Measurements from ENCODE around the gene ATP10B.

Gene ATP10B

GRCh38 chr5:160638161-160638742 lies 213.8 kb downstream of the ATP10B start:
- DNase-seq (ENCODE audit: low read depth), result no peak

GRCh38 chr5:160637357-160638090 lies 214.5 kb downstream of the ATP10B start:
- no peak for DNase-seq (ENCODE audit: low read depth)

GRCh38 chr5:160635663-160636062 lies 216.3 kb downstream of the ATP10B start:
- no peak for DNase-seq (ENCODE audit: low read depth)

DNA sequence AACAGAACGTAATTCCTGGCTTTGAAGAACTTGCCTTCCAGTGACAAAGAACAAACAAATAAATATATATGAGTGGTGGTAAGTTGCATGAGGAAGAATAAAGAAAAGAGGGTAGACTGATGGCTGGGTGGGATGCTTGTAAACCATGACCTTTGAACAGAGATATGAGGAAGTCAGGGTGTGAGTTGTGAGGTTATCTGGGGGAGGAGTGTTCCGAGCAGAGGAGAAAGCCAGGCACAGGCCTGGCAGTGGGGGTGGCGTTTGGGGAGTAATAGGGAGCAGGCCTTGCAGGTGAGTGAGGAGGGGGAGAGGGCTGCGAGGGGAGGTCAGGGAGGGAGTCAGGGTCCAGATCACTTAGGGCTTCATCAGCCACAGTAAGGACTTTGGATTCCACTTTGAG lies 217.0 kb downstream of the ATP10B start:
- no peak for DNase-seq (ENCODE audit: low read depth)

- no peak for DNase-seq (ENCODE audit: low read depth)
Observed at GRCh38 chr5:160629003-160629402, 223.0 kb downstream of the ATP10B start.

- DNase-seq (ENCODE audit: low read depth), result no peak
Observed at GRCh38 chr5:160628619-160628968, 223.4 kb downstream of the ATP10B start.

DNA sequence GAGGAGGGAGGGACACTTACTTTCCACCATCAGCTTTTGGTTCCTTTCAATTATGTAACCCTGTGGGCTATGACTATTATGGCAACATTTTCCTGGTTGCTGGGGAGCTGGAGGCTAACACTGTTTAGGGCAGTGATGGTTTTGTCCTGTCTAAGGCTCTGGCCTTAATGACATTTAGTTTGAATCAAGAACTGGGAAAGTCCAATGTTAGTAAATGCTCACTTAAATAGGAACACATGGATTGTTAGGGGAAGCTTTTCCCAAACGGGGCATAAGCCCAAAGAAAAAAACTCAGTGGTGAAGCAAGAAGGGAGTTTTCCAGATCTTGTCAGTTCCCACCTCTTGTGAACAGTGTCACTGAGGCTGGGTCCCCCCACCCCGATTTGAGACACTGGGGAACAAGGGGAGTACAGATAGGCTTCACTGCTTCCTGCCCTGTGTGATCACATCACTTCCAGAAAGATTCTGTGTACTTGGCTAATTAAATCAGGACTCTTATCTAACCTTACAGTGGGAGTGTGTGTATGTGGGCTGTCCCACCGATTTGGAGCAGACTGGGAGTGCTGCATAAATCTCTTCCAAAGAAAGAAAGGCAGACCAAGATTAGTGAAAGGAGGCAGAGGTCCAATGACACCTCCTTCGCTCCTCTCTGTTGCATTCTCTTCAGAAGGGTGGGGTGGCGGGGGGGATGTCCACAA lies 223.9 kb downstream of the ATP10B start:
- DNase-seq (ENCODE audit: low read depth), result no peak

GRCh38 chr5:160626322-160626721 lies 225.7 kb downstream of the ATP10B start:
- DNase-seq (ENCODE audit: low read depth), result no peak

DNA sequence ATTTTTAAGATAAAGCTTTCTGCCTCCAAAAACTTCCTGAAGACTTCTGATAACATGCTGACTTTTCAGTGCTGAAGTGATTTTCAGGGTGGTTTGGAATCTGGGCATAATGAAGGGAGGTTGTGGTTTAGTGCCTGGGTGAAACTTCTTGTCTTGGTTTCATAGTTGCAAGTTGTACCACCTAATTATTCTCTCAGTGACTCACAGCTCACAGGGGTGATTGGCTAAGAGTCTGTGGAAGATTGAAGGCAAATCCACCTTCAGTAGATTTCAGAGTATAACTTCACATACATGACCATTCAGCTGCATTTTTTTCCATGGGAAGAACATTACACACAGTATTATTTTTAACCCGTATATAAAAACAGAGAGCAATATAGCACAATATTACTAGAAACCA lies 230.5 kb downstream of the ATP10B start:
- no peak for DNase-seq (ENCODE audit: low read depth)

DNA sequence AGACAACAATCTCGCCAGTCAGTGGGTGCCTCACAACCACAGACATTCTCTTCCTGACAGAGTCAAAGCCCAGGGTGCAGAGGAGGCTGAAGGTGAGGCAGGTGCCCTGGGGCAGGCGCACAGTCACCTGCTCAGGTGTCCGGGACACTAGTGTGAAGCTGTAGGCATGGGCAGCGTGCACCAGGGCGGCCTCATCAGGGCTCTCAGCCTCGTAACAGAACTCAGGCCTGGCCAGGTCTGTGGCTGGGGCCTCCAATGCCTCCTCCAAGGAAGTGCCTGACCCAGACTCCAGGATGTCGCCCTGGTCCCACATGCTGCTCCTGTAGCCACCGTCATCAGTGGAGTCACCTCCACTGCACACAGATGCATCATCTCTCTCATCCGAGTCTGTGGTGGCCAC lies 231.6 kb downstream of the ATP10B start:
- DNase-seq (ENCODE audit: low read depth), result no peak

DNA sequence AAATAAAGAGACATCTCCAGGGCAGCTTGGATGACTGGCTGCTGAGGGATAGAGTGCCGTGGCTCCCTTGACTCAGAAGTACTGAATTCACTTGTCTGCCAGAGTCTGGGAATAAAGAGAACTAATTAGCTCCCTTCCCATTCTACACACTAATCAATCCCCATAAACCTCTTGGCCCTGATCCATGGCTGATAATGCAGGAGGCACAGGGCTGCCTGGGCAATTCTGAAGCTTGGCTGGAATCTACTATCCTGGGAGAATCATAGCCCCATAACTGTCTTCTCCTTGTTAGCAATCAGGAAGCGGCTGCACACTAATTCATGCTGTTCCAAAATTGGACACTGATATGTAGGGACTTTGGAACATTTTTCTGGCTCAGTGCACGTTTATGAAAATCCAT lies 232.6 kb downstream of the ATP10B start:
- DNase-seq (ENCODE audit: low read depth), result no peak

GRCh38 chr5:160618286-160618685 lies 233.7 kb downstream of the ATP10B start:
- no peak for DNase-seq (ENCODE audit: low read depth)

DNA sequence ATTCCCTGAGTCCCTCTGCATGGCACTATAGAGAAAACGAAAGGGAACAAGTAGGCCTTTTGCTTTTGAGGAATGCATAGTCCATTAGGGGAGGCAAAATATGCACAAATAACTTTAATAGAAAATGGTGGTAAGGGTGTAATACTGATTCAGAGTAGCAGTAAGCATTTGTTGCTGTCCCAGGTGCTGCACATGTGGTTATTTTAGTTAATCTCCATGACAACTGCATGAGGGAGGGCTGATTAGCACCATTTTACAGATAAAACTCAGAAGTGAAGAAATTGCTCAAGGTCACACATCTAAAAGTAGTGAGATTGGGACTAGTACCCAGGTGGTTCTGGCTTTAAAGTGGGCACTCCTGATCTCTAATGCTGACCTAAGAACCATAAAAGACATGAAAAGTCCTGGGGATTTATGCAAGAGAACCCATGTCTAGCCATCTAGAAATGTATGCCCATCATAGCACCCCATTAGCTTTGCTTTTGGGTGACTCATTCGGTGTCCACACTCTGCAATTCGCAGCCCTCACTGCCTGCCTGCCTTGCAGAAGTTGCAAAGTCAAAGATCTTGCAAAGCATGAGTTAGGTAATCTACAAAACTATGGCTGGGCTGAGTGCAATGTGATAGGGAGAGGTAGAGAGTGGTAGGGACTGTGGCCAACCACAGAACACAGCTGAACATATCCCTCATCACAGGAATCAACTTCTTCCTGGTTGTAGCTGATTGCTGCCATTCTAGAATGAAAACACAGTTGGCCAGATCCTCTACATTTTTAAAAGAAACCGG lies 235.1 kb downstream of the ATP10B start:
- no peak for DNase-seq (ENCODE audit: low read depth)

GRCh38 chr5:160614136-160614535 lies 237.9 kb downstream of the ATP10B start:
- no peak for DNase-seq (ENCODE audit: low read depth)

GRCh38 chr5:160605266-160605665 lies 246.7 kb downstream of the ATP10B start:
- DNase-seq (ENCODE audit: low read depth), result no peak

DNA sequence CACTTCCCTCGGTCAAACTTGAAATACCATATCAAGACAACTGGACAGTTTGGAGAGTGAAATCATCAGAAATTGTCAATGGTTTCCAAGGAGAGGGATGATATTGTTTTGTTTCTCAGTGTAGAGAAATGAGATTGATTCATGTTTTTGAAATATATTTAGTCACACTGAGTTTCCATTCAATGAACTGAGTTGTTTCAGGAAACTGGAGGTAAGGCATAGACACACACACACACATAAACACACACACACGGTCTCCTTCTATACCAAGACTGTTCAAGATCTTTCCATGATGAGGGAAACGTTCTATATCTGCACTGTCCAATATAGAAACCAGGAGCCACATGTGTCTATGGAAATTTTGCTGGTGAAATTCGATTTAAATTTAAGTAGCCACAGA lies 247.5 kb downstream of the ATP10B start:
- no peak for DNase-seq (ENCODE audit: low read depth)

DNA sequence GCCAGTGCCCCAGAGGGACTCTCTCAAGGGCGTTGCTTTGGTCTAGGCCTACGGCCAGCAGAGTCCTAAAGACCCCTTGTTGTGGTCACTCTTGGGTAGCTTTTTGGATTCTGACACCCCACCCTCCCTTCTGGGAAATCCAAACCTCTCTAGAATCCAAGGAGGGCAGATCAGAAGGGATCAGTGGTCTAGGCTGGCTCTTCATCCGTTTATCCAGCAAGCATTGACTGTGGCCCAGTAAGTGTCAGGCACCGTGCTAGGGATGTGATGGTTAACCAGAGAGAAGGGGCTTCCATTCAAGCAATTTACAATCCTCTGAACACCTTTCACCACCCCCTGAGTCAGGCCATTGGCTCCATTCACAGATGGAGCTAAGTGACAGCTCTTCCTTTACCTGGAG lies 249.3 kb downstream of the ATP10B start:
- no peak for DNase-seq (ENCODE audit: low read depth)

- DNase-seq (ENCODE audit: low read depth), result no peak
Observed at GRCh38 chr5:160601046-160601445, 251.0 kb downstream of the ATP10B start.

DNA sequence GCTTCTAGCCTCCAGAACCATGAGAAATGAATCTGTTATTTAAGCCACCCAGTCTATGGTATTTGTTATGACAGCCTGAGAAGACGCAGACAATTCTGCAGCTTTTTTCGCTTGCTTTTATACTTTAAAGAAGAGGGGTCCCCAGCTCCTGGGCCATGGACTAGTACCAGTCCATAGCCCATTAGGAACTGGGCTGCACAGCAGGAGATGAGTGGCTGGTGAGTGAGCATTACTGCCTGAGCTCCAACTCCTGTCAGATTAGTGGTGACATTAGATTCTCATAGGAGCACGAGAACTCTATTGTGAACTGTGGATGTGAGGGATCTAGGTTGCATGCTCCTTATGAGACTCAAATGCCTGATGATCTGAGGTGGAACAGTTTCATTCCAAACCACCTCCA lies 278.7 kb downstream of the ATP10B start:
- no peak for DNase-seq (ENCODE audit: low read depth)

GRCh38 chr5:160567031-160567705 lies 284.8 kb downstream of the ATP10B start:
- no peak for DNase-seq (ENCODE audit: low read depth)

- DNase-seq (ENCODE audit: low read depth), result no peak
Observed at GRCh38 chr5:160565376-160565775, 286.6 kb downstream of the ATP10B start.

GRCh38 chr5:160556846-160557245 lies 295.2 kb downstream of the ATP10B start:
- no peak for DNase-seq (ENCODE audit: low read depth)

Data from T follicular helper cell (primary cell).